ENCODE data around the gene R3HDM1. TPM values are rescaled to one million over a fixed set of nuclear protein-coding genes. Genes with fewer than 3 reads are reported as not detected.
"Not testable (repeated sequence)": the region's sequence is repeated elsewhere in the genome, so short reads cannot be mapped to it uniquely, and the experiment has no call there.

The R3HDM1 gene
- total RNA-seq, 2 experiments from 2014 or later, result 66.5 to 75.8 TPM

DNA sequence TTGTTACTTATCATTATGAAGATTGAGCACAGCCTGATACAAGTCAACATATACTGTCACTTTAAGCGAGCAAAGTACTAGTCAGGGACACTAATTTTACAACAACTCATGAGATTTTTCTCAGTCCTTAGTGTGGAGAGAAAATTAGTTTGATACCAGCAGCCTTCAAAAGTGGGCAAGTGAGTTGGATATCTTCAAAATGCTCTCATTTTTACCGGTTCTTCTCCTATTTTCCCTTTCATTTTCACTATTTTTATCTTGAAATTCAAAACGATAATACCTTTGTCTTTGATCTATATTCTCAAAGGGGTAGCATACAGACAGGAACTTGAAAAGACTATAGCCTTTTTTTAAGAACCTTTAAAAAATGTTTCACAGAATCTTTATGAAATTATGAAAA, 158.4 kb downstream of the R3HDM1 start:
- intact Hi-C loops (cut with micrococcal nuclease), result no loop called here
- POLR2A ChIA-PET, result no interaction called here
- H3K9me3 Mint-ChIP-seq, result peaks cover 4% of the 10 kb centered on the region
- peak overlapping the region; percentile 58 for H3K4me3 Mint-ChIP-seq
- DNase-seq (no peak), ATAC-seq (peak; percentile 64)
- H3K36me3 Mint-ChIP-seq (ENCODE audit: low read depth), result peaks cover 23% of the 10 kb centered on the region
- H3K27me3 Mint-ChIP-seq, result no peaks in the 10 kb centered on the region
- H3K27ac Mint-ChIP-seq, result peak overlapping the region; percentile 87
- TF ChIP-seq, protein P1, sequence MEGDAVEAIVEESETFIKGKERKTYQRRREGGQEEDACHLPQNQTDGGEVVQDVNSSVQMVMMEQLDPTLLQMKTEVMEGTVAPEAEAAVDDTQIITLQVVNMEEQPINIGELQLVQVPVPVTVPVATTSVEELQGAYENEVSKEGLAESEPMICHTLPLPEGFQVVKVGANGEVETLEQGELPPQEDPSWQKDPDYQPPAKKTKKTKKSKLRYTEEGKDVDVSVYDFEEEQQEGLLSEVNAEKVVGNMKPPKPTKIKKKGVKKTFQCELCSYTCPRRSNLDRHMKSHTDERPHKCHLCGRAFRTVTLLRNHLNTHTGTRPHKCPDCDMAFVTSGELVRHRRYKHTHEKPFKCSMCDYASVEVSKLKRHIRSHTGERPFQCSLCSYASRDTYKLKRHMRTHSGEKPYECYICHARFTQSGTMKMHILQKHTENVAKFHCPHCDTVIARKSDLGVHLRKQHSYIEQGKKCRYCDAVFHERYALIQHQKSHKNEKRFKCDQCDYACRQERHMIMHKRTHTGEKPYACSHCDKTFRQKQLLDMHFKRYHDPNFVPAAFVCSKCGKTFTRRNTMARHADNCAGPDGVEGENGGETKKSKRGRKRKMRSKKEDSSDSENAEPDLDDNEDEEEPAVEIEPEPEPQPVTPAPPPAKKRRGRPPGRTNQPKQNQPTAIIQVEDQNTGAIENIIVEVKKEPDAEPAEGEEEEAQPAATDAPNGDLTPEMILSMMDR (IDR thresholded peaks at IDR 0.05), result no peak
- CTCF ChIA-PET, result interaction anchor here (1.3 to 4.2 kb wide), 2 partner anchors 20 to 686 kb away, joined by 3 to 20 read pairs; no protein-coding TSS in a partner anchor
- H3K4me1 Mint-ChIP-seq (ENCODE audit: low read depth), result peaks cover 38% of the 10 kb centered on the region

DNA sequence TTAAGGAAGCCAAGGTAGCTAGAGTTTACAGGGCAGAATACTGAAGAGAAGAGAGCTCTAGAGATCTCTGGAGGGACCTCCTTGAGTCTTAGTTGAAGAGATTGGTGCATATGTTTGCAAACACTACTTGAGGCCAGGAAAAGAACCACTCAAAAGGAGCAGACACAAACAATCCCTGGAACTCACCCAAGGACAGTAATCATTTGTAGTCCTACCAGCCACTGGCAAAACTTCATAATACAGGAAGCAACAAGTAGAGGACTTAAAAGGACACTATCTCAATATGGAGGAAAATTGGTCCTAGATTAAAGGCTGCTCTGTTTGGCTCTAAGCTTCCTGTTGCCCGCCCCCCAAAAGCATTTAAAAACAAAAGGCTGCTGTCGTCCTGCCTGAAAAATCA, 163.4 kb downstream of the R3HDM1 start:
- TF ChIP-seq, protein P1 (IDR thresholded peaks at IDR 0.05), result no peak
- DNase-seq, result no peak
- Mint-ChIP-seq H3K27ac (no peak overlapping the region), H3K36me3 (ENCODE audit: low read depth) (peaks cover 20% of the 10 kb centered on the region), H3K4me1 (ENCODE audit: low read depth) (peaks cover 15% of the 10 kb centered on the region), H3K9me3 (no peaks in the 10 kb centered on the region), H3K27me3 (no peaks in the 10 kb centered on the region), H3K4me3 (no peak overlapping the region)
- POLR2A ChIA-PET, result no interaction called here
- CTCF ChIA-PET, result interaction anchor here (0.6 to 1.6 kb wide), 3 partner anchors 9 to 308 kb away, joined by 3 to 6 read pairs (median 3); no protein-coding TSS in a partner anchor
- ATAC-seq, result no peak
- intact Hi-C loops (cut with micrococcal nuclease), result no loop called here

DNA sequence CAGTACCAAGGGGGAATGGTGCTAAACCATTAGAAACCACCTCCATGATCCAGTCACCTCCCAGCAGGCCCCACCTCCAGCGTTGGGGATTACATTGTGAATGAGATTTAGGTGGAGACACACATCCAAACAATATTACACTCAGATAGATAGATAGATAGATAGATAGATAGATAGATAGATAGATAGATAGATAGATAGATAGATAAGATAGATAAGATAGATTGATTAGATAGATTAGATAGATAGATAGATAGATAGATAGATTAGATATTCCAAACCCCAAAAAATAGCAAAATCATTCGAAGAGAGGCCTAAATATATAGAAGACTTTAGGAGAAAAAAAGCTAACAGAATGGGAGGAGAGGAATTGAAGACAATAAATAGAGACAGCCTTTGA, 167.6 kb downstream of the R3HDM1 start:
- no peak for DNase-seq
- intact Hi-C loops (cut with micrococcal nuclease), result no loop called here
- ATAC-seq, result no peak
- Mint-ChIP-seq H3K36me3 (ENCODE audit: low read depth) (peaks cover 17% of the 10 kb centered on the region), H3K4me1 (ENCODE audit: low read depth) (peaks cover 2% of the 10 kb centered on the region), H3K27me3 (no peaks in the 10 kb centered on the region), H3K4me3 (no peak overlapping the region), H3K27ac (no peak overlapping the region), H3K9me3 (no peaks in the 10 kb centered on the region)
- CTCF ChIA-PET, result interaction anchor here (0.6 kb wide), 1 partner anchor 680 kb away, joined by 4 read pairs; no protein-coding TSS in a partner anchor
- TF ChIP-seq, protein P1 (IDR thresholded peaks at IDR 0.05), result no peak
- POLR2A ChIA-PET, result no interaction called here

DNA sequence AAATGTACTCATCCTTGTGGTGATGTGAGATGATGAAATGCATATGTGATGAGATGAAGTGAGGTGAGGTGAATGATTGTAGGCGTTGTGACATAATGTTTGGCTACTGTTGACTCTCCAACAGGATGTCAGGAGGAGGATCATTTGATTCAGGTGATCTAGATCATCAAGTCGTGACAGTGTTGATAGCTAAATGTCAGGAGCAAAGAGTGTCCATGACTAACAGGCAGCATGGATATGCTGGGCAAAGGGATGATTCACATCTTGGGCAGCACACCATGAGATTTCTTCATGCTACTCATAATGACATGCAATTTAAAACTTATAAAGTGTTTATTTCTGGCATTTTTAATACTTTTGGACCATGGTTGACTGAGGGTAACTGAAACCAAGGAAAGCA, 170.2 kb downstream of the R3HDM1 start:
- intact Hi-C loops (cut with micrococcal nuclease), result no loop called here
- CTCF ChIA-PET, result no interaction called here

DNA sequence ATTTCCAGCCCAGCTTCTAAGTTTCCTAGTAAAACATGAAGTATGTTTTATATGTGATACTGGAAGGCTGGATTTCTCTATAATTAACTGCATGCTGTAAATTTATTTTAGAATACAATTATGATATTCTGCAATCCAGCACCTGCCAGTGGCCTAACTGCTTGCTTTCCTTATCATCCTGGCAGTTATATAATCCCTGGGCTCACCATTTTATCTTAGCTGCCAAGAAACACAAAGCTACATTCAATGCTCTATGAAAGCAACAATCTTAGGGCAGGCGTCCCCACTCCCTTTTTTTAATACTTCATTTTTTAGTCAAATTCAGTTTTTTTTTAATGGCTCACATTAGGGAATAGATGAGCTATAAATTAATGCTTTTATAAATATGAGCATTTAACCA, 172.0 kb downstream of the R3HDM1 start:
- TF ChIP-seq, protein P1 (IDR thresholded peaks at IDR 0.05), result no peak
- H3K4me3 Mint-ChIP-seq, result no peak overlapping the region
- DNase-seq (no peak), ATAC-seq (no peak)
- no peaks in the 10 kb centered on the region for H3K9me3 Mint-ChIP-seq
- H3K27me3 Mint-ChIP-seq, result no peaks in the 10 kb centered on the region
- no peaks in the 10 kb centered on the region for H3K36me3 Mint-ChIP-seq (ENCODE audit: low read depth)
- CTCF ChIA-PET, result interaction anchor here (1.1 to 2.2 kb wide), 5 partner anchors 9 to 699 kb away, joined by 3 to 8 read pairs (median 5); no protein-coding TSS in a partner anchor
- H3K4me1 Mint-ChIP-seq (ENCODE audit: low read depth), result no peaks in the 10 kb centered on the region
- POLR2A ChIA-PET, result no interaction called here
- H3K27ac Mint-ChIP-seq, result no peak overlapping the region
- intact Hi-C loops (cut with micrococcal nuclease), result no loop called here

More for the DNA sequence above, 170.2 kb downstream of the R3HDM1 start:
- Mint-ChIP-seq H3K4me1 (ENCODE audit: low read depth) (no peaks in the 10 kb centered on the region), H3K4me3 (no peak overlapping the region), H3K27me3 (no peaks in the 10 kb centered on the region), H3K27ac (no peak overlapping the region), H3K36me3 (ENCODE audit: low read depth) (no peaks in the 10 kb centered on the region), H3K9me3 (no peaks in the 10 kb centered on the region)
- DNase-seq (no peak), ATAC-seq (peak; percentile 47)
- TF ChIP-seq, protein P1 (IDR thresholded peaks at IDR 0.05), result no peak
- POLR2A ChIA-PET, result no interaction called here

DNA sequence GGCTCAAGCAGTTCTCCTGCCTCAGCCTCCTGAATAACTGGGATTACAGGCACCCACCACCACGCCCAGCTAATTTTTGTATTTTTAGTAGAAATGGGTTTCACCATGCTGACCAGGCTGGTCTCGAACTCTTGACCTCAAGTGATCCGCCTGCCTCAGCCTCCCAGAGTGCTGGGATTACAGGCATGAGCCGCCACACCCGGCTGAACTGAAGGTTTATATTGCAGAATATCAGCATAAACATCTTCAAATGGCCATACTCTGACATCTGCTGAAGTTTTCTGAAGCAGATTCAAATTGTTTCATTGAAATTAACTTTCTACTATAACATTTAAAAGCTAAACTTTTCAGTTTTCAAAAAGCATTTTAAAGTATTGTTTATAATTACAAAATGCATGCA, 172.8 kb downstream of the R3HDM1 start:
- H3K36me3 Mint-ChIP-seq (ENCODE audit: low read depth); H3K27ac Mint-ChIP-seq; intact Hi-C loops (cut with micrococcal nuclease); POLR2A ChIA-PET; DNase-seq; H3K27me3 Mint-ChIP-seq; H3K9me3 Mint-ChIP-seq; H3K4me3 Mint-ChIP-seq; H3K4me1 Mint-ChIP-seq (ENCODE audit: low read depth); ATAC-seq: not testable (repeated sequence)
- CTCF ChIA-PET, result interaction anchor here (1.0 to 2.2 kb wide), 6 partner anchors 10 to 723 kb away, joined by 3 to 8 read pairs (median 6); no protein-coding TSS in a partner anchor

Measured in activated CD8-positive, alpha-beta T cell treated with anti-CD3 and anti-CD28 coated beads for 36 hours (primary cell).